Liver (tissue), 9 donors: ENCODE results near the gene S100A2. TPM values are rescaled to one million over a fixed set of nuclear protein-coding genes. Genes with fewer than 3 reads are reported as not detected.
"Not testable (repeated sequence)": the region's sequence is repeated elsewhere in the genome, so short reads cannot be mapped to it uniquely, and the experiment has no call there.

Experiments used
- DNase-seq: peaks from one replicate; pipeline ENCODE4 v3.0.0-alpha.2; 2017; ENCODE audit warnings: low spot score
- H3K27ac ChIP-seq, 2 donors: one replicate each; pipeline ENCODE4 v1.7.0; 2013; ENCODE audit warnings: inconsistent platforms in 2 of 2, low read length in 2 of 2, control low read depth in 1 of 2, low read depth in 1 of 2, mild to moderate bottlenecking in 1 of 2
- H3K27me3 ChIP-seq, 4 donors: one replicate each; pipeline versions ENCODE4 v1.6.1 to v1.7.0; 2013; ENCODE audit warnings: low read length in 3 of 4, inconsistent platforms in 1 of 4, mild to moderate bottlenecking in 1 of 4, moderate library complexity in 1 of 4; ENCODE audit not compliant: control insufficient read depth in 4 of 4, insufficient read depth in 4 of 4
- H3K36me3 ChIP-seq, 4 donors: one replicate each; pipeline versions ENCODE4 v1.6.1 to v1.7.0; 2013; ENCODE audit warnings: low read length in 3 of 4, mild to moderate bottlenecking in 3 of 4, low read depth in 1 of 4, moderate library complexity in 1 of 4; ENCODE audit not compliant: control insufficient read depth in 4 of 4, insufficient read depth in 3 of 4
- H3K4me1 ChIP-seq, 4 donors: one replicate each; pipeline versions ENCODE4 v1.6.1 to v1.7.0; 2013; ENCODE audit warnings: low read length in 3 of 4, mild to moderate bottlenecking in 3 of 4, moderate library complexity in 1 of 4; ENCODE audit not compliant: control insufficient read depth in 4 of 4, insufficient read depth in 4 of 4
- H3K4me3 ChIP-seq, 3 donors: one replicate each; pipeline versions ENCODE4 v1.6.1 to v1.7.0; 2013; ENCODE audit warnings: low read length in 3 of 3, control low read depth in 1 of 3, low read depth in 1 of 3, mild to moderate bottlenecking in 1 of 3
- H3K9ac ChIP-seq, 2 donors: one replicate each; pipeline ENCODE4 v1.7.0; 2013; ENCODE audit warnings: low read length in 2 of 2, mild to moderate bottlenecking in 2 of 2, moderate library complexity in 2 of 2, control low read depth in 1 of 2, low read depth in 1 of 2
- H3K9me3 ChIP-seq, 4 donors: one replicate each; pipeline versions ENCODE4 v1.6.1 to v1.7.0; 2013; ENCODE audit warnings: low read length in 3 of 4; ENCODE audit not compliant: control insufficient read depth in 4 of 4
- ATF3 ChIP-seq: IDR thresholded peaks from 2 replicates; pipeline ENCODE4 v1.6.1; 2016; ENCODE audit warnings: antibody characterized with exemption
- CTCF ChIP-seq: fragments of 150-350 bp; IDR thresholded peaks from 2 replicates; pipeline ENCODE4 v1.5.1; 2017; ENCODE audit warnings: improper control_type of control experiment, low read depth, low read length; ENCODE audit not compliant: missing input control
- FOXA1 ChIP-seq: IDR thresholded peaks from 2 replicates; pipeline ENCODE4 v1.6.1; 2016; ENCODE audit warnings: antibody characterized with exemption
- FOXA2 ChIP-seq: IDR thresholded peaks from 2 replicates; pipeline ENCODE4 v1.6.1; 2016; ENCODE audit warnings: antibody characterized with exemption
- GABPA ChIP-seq, 2 donors: IDR thresholded peaks in 1 of 2; conservative IDR thresholded peaks in 1 of 2; 2 replicates each; pipeline ENCODE4 v1.6.1; 2016; ENCODE audit warnings: antibody characterized with exemption in 2 of 2, mild to moderate bottlenecking in 1 of 2, moderate library complexity in 1 of 2
- HNF4A ChIP-seq, 2 donors: conservative IDR thresholded peaks; 2 replicates each; pipeline ENCODE4 v1.6.1; 2016; ENCODE audit warnings: antibody characterized with exemption in 2 of 2, mild to moderate bottlenecking in 2 of 2
- JUND ChIP-seq, 2 donors: IDR thresholded peaks; 2 replicates each; pipeline ENCODE4 v1.6.1; 2016; ENCODE audit warnings: antibody characterized with exemption in 2 of 2
- MAX ChIP-seq: IDR thresholded peaks from 2 replicates; pipeline ENCODE4 v1.6.1; 2016; ENCODE audit warnings: antibody characterized with exemption
- NR2F2 ChIP-seq: IDR thresholded peaks from 2 replicates; pipeline ENCODE4 v1.6.1; 2016; ENCODE audit warnings: antibody characterized with exemption
- REST ChIP-seq: IDR thresholded peaks from 2 replicates; pipeline ENCODE4 v1.6.1; 2016; ENCODE audit warnings: antibody characterized with exemption, mild to moderate bottlenecking
- RXRA ChIP-seq, 2 donors: IDR thresholded peaks; 2 replicates each; pipeline ENCODE4 v1.6.1; 2017 to 2018; ENCODE audit warnings: antibody characterized with exemption in 2 of 2, mild to moderate bottlenecking in 1 of 2
- SP1 ChIP-seq: IDR thresholded peaks from 2 replicates; pipeline ENCODE4 v1.6.1; 2018; ENCODE audit warnings: antibody characterized with exemption, mild to moderate bottlenecking
- YY1 ChIP-seq: IDR thresholded peaks from 2 replicates; pipeline ENCODE4 v1.6.1; 2016; ENCODE audit warnings: antibody characterized with exemption, mild to moderate bottlenecking
- ZBTB33 ChIP-seq: IDR thresholded peaks from 2 replicates; pipeline ENCODE4 v1.6.1; 2016; ENCODE audit warnings: antibody characterized with exemption
- WGBS: extraction: QIAGEN DNeasy Blood & Tissue Kit; methylation state at CpG from one replicate; pipeline ENCODE4 v1.1.7; 2013; 5-methylcytosine and 5-hydroxymethylcytosine counted together
- polyA plus RNA-seq, 2 donors: library from polyadenylated mRNA; stranded (reverse) in 1 of 2; unstranded in 1 of 2; fragments of 200-250 nt in 1 of 2; fragments of >200 nt in 1 of 2; fragmentation: Nextera tagmentation in 1 of 2; extraction: Ambion mirVana in 1 of 2; gene quantifications; one replicate each; pipeline versions ENCODE4 v1.2.1 to v1.2.3, GENCODE V29; 2013 to 2015
- total RNA-seq, 2 donors: library from RNA; depleted of rRNA; stranded (reverse); fragments of >200 nt; gene quantifications; one replicate each; pipeline ENCODE4 v1.2.3, GENCODE V29; 2014
- donor health status: healthy.
- donor health status: healthy.
- donor health status: healthy.
- donor health status: healthy.
- donor health status: healthy.

S100A2 gene
- total and polyA plus RNA-seq, 4 donors, result 0.22 to 0.67 TPM; not detected in 2

- H3K27ac ChIP-seq, result no peak overlapping the region
- no peak for DNase-seq
- no peak overlapping the region for H3K9ac ChIP-seq
- 82% methylated on average over 6 of the region's 6 CpGs for WGBS
- H3K4me1 ChIP-seq, result peaks cover 0 to 4% (median 2%) of the 10 kb centered on the region in 4 donors
- H3K9me3 ChIP-seq, result no peaks in the 10 kb centered on the region
- TF ChIP-seq ATF3 (no peak), ZBTB33 (no peak), REST (no peak), GABPA (IDR thresholded peaks at IDR 0.05 in 1 of 2, conservative IDR thresholded peaks at IDR 0.05 in 1 of 2) (no peak), JUND (IDR thresholded peaks at IDR 0.05) (no peak), CTCF (no peak), MAX (no peak), FOXA1 (no peak), FOXA2 (no peak), HNF4A (conservative IDR thresholded peaks at IDR 0.05) (no peak), NR2F2 (no peak), SP1 (no peak), YY1 (no peak), RXRA (IDR thresholded peaks at IDR 0.05) (no peak)
- no peaks in the 10 kb centered on the region for H3K27me3 ChIP-seq
- no peak overlapping the region for H3K4me3 ChIP-seq
- no peaks in the 10 kb centered on the region for H3K36me3 ChIP-seq
Measured at GRCh38 chr1:153563483-153563901, 2.2 kb downstream of the S100A2 start.

- 93% methylated on average over 3 of the region's 3 CpGs for WGBS
- not testable (repeated sequence) for H3K27ac ChIP-seq, H3K9ac ChIP-seq, H3K4me3 ChIP-seq, DNase-seq, H3K27me3 ChIP-seq, H3K36me3 ChIP-seq, H3K9me3 ChIP-seq, H3K4me1 ChIP-seq
Measured at GRCh38 chr1:153562021-153562420, 3.6 kb downstream of the S100A2 start.
